Mucosa of descending colon (tissue), 3 donors: ENCODE data around the gene CTNND2. TPM values are rescaled to one million over a fixed set of nuclear protein-coding genes. Genes with fewer than 3 reads are reported as not detected.

Experiments
- ATAC-seq: fragments of 200-7000 bp; cut with Tn5 transposase; one replicate; pipeline ENCODE4 v1.9.1; 2020; ENCODE audit warnings: mild to moderate bottlenecking, moderate library complexity
- DNase-seq, 3 donors: peaks; one replicate each; pipeline ENCODE4 v3.0.0-alpha.2; 2020
- H3K36me3 ChIP-seq: fragments of 200-600 bp; one replicate; pipeline ENCODE4 v1.8.0; 2021; ENCODE audit warnings: low read depth, mild to moderate bottlenecking
- H3K4me1 ChIP-seq: fragments of 200-600 bp; one replicate; pipeline ENCODE4 v1.8.0; 2021; ENCODE audit warnings: low read depth, mild to moderate bottlenecking
- H3K4me3 ChIP-seq: fragments of 200-600 bp; one replicate; pipeline ENCODE4 v1.8.0; 2021; ENCODE audit warnings: mild to moderate bottlenecking
- H3K9me3 ChIP-seq: fragments of 200-600 bp; one replicate; pipeline ENCODE4 v1.8.0; 2021; ENCODE audit warnings: mild to moderate bottlenecking
- intact Hi-C, 2 donors: fragments of 100-400 bp; cut with DNase I in 1 of 2; cut with micrococcal nuclease in 1 of 2; formaldehyde crosslinking; loops; one replicate each; pipeline versions ENCODE4 v1.11.0 to v1.11.1; 2022; cut with DNase I, micrococcal nuclease
- total RNA-seq, 3 donors: library from RNA; stranded (reverse); fragmentation: NEBNext Ultra II Directional in 2 of 3; extraction: Animal tissue kit (Norgen Biotek cat#: 25700) in 2 of 3; gene quantifications; one replicate each; pipeline versions ENCODE4 v1.2.1 to v1.2.4, GENCODE V29; 2021 to 2023
- TF ChIP-seq, protein P1 (sequence below): fragments of 200-600 bp; IDR thresholded peaks from one replicate; pipeline ENCODE4 v1.8.0; 2022; ENCODE audit warnings: antibody characterized with exemption, mild to moderate bottlenecking
- donor health status: DM: no; HTN: no; CAD: no; lungs with moderate emphysema.
- donor health status: DM: no; HTN: no; CAD: no.
- donor health status: DM: no; HTN: yes; CAD: no.

Gene CTNND2
- total RNA-seq, 3 donors from 2014 or later, result 0.70 to 3.4 (median 0.81) TPM

GRCh38 chr5:11037941-11038340, 866.3 kb downstream of the CTNND2 start:
- no peak for ATAC-seq

DNA sequence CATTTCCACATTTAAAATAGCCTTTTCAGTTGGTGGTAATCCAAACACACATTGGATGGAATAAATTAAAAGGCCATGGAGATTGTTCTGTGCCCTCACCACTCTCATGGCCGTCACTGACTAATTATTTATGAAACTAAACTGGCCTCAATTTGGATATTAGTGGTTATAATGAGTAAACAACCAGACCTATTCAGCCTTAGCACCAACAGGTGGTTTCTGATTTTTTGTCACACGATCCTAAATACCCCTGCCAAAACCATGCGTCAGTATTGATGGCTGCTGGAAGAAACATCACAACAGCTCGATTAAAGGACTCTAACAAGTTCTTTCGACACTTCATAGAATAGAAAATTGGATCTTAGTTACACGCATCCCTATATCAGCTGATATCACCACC, 867.2 kb downstream of the CTNND2 start:
- no peaks in the 10 kb centered on the region for H3K9me3 ChIP-seq
- H3K36me3 ChIP-seq, result no peaks in the 10 kb centered on the region
- no peaks in the 10 kb centered on the region for H3K4me1 ChIP-seq
- ATAC-seq, result no peak
- DNase-seq, result no peak
- intact Hi-C loops, result no loop called here
- TF ChIP-seq, protein P1, sequence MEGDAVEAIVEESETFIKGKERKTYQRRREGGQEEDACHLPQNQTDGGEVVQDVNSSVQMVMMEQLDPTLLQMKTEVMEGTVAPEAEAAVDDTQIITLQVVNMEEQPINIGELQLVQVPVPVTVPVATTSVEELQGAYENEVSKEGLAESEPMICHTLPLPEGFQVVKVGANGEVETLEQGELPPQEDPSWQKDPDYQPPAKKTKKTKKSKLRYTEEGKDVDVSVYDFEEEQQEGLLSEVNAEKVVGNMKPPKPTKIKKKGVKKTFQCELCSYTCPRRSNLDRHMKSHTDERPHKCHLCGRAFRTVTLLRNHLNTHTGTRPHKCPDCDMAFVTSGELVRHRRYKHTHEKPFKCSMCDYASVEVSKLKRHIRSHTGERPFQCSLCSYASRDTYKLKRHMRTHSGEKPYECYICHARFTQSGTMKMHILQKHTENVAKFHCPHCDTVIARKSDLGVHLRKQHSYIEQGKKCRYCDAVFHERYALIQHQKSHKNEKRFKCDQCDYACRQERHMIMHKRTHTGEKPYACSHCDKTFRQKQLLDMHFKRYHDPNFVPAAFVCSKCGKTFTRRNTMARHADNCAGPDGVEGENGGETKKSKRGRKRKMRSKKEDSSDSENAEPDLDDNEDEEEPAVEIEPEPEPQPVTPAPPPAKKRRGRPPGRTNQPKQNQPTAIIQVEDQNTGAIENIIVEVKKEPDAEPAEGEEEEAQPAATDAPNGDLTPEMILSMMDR, result no peak
- H3K4me3 ChIP-seq, result no peak overlapping the region

More at GRCh38 chr5:11037941-11038340, 866.3 kb downstream of the CTNND2 start:
- no peaks in the 10 kb centered on the region for H3K36me3 ChIP-seq
- H3K4me1 ChIP-seq, result no peaks in the 10 kb centered on the region
- DNase-seq, result no peak
- TF ChIP-seq, protein P1, result no peak
- H3K4me3 ChIP-seq, result no peak overlapping the region
- intact Hi-C loops, result no loop called here
- no peaks in the 10 kb centered on the region for H3K9me3 ChIP-seq

GRCh38 chr5:11030671-11031070, 873.6 kb downstream of the CTNND2 start:
- TF ChIP-seq, protein P1, result no peak
- intact Hi-C loops, result no loop called here
- ATAC-seq (no peak), DNase-seq (no peak)
- H3K9me3 ChIP-seq, result no peaks in the 10 kb centered on the region
- no peaks in the 10 kb centered on the region for H3K36me3 ChIP-seq
- no peak overlapping the region for H3K4me3 ChIP-seq
- no peaks in the 10 kb centered on the region for H3K4me1 ChIP-seq

GRCh38 chr5:11027660-11028059, 876.6 kb downstream of the CTNND2 start:
- Histone ChIP-seq H3K9me3 (no peaks in the 10 kb centered on the region), H3K36me3 (no peaks in the 10 kb centered on the region), H3K4me3 (no peak overlapping the region), H3K4me1 (no peaks in the 10 kb centered on the region)
- DNase-seq (no peak), ATAC-seq (no peak)
- TF ChIP-seq, protein P1, result no peak
- intact Hi-C loops, result no loop called here

DNA sequence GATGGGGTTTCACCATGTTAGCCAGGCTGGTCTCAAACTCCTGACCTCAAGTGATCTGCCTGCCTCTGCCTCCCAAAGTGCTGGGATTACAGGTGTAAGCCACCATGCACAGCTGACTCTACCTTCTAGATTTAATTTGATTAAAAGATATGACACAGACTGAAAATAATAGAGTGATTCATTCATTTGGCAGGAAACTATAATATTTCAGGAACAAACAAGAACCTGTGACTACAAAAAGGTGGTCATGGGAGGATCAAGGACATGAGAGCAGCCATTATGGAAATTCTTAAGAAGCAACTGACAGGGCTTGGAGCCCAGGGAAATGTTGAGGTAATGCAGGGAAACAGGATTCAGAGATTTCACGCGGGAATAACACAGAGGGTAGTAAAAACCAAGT, 877.7 kb downstream of the CTNND2 start:
- H3K9me3 ChIP-seq, result no peaks in the 10 kb centered on the region
- H3K4me1 ChIP-seq, result no peaks in the 10 kb centered on the region
- H3K4me3 ChIP-seq, result no peak overlapping the region
- DNase-seq (no peak), ATAC-seq (no peak)
- intact Hi-C loops, result no loop called here
- TF ChIP-seq, protein P1, result no peak
- no peaks in the 10 kb centered on the region for H3K36me3 ChIP-seq

- TF ChIP-seq, protein P1, result no peak
- DNase-seq, result no peak
- no peak for ATAC-seq
- Histone ChIP-seq H3K36me3 (no peaks in the 10 kb centered on the region), H3K9me3 (no peaks in the 10 kb centered on the region), H3K4me3 (no peak overlapping the region), H3K4me1 (no peaks in the 10 kb centered on the region)
- intact Hi-C loops, result no loop called here
Observed at GRCh38 chr5:11023945-11024344, 880.3 kb downstream of the CTNND2 start.
